NCI-H1092 (cell line): Measurements from ENCODE around the gene SLC35G3.
"Not testable (repeated sequence)": the region's sequence is repeated elsewhere in the genome, so short reads cannot be mapped to it uniquely, and the experiment has no call there.

Source experiments
- DNase-seq: peaks from one replicate; lab custom pipeline; 2025; lab: John Stamatoyannopoulos, UW

The SLC35G3 gene

GRCh38 chr17:35194001-35194400 is at the start of gene SLC35G3:
TSS of gene SLC35G3 (minus strand) at chr17:35194393. CDS start at chr17:35194307, 86 bp downstream.
- not testable (repeated sequence) for DNase-seq

DNA sequence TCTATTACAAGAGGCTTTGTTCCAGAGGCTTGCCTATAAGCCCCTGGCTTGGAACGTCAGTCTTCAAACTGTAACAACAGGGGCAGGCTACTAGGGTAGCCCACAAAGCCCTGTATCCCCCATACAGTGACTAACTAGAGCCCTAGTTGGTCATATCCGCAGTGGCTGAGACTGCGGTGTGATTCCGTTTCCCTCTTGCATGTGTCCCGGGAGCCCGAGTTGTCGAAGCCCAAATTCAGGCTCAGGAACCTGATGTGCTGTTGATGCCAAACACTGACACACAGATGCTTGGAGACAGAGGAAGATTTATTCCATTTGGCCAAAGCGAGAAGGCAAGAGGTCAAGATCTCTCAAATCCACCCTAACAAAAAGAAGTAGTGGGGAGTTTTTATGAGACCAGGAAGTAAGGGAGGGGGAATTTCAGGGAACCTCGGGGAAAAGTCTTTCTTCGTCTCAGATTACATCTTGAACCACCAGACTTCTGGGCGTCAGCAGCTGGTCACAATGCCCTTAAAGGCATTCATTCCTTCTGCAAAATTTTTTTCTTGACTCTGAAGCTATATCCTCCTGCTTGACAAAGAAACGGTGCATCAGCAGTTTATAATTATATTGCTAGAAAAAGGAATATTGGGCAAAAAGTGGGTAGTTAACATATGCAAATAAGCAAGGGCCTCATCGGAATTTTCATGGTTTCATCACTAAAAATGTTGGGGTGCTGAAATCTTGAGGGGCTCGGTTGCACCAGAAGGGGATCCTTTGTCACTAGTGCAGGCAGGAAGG is 49.6 kb upstream of the SLC35G3 start:
- DNase-seq = no peak

DNA sequence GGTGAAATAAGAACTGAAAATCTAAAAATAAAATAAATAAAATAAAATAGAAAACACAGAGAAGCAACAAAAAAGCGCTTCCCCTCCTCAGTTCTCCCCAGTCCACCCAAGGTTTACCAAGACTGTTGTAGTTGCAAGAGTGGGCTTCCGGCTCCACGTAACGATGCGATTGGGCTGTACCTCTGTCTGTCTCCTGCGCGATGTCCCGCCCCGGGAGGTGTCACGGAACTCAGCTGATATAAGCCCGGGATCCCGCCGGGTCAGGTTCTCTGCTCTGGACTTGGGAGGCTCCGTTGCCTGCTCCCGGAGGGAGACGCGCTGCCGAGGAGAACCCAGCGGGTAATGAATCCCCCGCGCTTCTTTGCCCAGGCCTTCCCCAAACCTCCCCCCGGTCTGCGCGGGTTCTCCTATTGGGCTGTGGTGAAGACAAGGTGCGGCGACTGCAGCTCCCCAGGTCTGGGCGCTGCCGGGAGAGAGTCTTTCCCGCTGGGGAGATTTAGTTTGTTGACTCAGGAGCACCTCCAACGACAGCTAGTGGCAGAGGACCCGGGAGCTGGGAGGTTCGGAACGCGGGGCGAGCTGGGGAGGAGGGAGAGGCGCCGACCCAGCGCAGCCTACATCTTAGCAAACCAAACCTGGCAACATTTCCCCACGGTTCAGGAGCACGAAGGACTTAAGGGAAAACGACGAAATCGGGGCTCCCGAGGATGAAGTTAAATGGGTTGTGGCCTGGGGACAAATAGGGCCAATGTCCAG is 48.8 kb upstream of the SLC35G3 start, which contains the start of gene SLFN5:
Gene SLFN5, plus strand, starts transcription at position 268 of the 756 bp plus-strand sequence. CDS start 15,619 bp downstream, outside the sequence.
- peak; percentile 32 for DNase-seq

- DNase-seq = peak; percentile 9
Observed at GRCh38 chr17:35242158-35242804, 48.1 kb upstream of the SLC35G3 start.

DNA sequence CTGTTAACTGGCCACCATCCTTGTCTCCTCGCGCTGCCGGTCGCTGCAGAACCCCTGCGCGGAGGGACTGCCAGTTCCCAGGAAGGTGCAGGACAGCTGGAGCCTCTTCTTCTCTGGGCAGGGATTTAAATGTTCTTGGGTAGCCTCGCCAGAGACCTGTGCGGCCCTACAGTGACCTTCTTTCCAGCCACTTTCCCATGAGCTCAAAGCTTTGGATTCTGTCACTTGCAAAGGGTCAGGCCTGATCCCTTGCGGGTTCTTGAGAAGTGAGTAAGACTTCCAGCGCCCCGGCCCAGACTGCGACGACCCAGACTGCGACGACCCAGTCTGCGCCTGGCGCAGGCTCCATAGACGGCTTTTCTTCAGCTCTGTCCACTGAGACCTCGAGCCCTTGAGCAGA is 47.3 kb upstream of the SLC35G3 start:
- DNase-seq = no peak

GRCh38 chr17:35240861-35241260 is 46.7 kb upstream of the SLC35G3 start:
- DNase-seq = no peak

GRCh38 chr17:35239823-35240222 is 45.6 kb upstream of the SLC35G3 start:
- no peak for DNase-seq

DNA sequence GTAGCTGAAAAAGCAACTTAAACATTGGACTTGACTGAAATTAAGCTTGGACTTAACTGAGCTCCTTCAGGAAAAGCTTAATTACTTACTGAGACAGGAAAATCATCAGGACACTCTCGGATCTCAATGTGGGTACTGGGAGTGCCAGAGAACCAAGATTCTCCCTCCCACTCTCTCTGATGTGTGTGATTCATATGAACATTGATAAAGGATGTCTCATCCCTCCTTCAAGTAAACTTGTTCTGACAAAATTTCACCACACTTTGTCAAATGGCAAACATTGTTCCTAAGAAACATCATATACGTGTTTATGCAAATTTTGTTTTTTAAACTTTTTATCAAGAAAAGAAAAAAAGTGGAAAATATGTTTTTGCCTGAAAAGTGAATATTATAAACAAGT is 44.6 kb upstream of the SLC35G3 start:
- no peak for DNase-seq

- no peak for DNase-seq
Observed at GRCh38 chr17:35236821-35237220, 42.6 kb upstream of the SLC35G3 start.

- DNase-seq = no peak
Observed at GRCh38 chr17:35235917-35236316, 41.7 kb upstream of the SLC35G3 start.

DNA sequence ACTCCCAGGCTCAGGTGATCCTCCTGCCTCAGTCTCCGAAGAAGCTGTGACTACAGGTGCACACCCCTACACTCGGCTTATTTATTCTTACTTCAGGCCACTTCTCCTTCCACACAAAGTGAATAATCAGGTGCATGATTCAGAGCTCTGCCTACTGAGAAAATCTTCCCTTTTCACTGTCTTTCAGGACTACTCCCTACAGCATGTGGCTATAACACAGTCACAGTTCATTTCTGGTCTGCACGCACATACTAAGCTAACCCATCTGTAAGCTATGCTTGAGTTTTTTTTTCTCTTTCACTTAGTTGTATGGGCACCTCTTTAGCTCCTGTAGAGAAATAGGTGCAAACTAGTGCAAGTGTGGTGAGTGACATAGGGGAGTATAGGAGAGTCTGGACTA is 41.1 kb upstream of the SLC35G3 start:
- no peak for DNase-seq

DNA sequence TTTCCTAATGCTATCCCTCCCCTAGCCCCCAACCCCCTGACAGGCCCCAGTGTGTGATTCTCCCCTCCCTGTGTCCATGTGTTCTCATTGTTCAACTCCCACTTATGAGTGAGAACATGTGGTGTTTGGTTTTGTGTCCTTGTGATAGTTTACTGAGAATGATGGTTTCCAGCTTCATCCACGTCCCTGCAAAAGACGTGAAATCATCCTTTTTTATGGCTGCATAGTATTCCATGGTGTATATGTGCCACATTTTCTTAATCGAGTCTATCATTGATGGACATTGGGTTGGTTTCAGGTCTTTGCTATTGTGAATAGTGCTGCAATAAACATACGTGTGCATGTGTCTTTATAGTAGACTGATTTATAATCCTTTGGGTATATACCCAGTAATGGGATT is 40.1 kb upstream of the SLC35G3 start:
- not testable (repeated sequence) for DNase-seq

GRCh38 chr17:35229638-35230037 is 35.4 kb upstream of the SLC35G3 start:
- no peak for DNase-seq

DNA sequence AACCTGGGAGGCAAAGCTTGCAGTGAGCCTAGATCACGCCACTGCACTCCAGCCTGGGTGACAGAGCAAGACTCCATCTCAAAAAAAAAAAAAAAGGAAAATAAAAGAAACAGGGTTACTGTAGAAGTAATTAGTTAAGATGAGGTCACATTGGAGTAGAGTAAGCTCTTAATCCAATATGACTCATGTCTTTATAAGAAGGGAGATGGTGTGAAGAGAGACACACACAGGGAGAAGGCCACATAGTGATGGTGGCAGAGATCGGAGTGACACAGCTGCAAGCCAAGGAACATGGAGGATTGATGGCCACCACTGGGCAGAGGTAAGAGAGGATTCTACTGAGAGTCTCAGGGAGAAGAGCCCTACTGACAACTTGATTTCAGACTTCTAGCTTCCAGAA is 33.4 kb upstream of the SLC35G3 start:
- DNase-seq = no peak

- no peak for DNase-seq
Observed at GRCh38 chr17:35224436-35224835, 30.2 kb upstream of the SLC35G3 start.

DNA sequence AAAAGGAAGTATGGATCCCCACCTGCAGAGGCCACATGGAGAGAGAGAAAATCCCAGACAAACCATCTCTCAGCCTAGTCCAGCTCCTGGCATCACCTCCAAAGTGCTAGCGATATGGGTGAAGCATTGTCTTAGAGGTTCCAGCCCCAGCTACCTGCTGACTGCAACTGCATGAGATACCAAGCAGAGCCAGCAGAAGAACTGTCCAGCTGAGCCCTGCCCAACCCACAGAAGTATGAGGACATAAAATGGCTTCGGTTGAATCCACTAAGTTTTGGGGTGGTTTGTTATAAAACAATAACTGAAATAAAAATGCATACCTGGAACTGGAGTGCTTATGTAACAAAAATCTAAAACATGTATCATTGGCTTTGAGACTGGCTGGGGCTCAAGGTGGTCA is 28.3 kb upstream of the SLC35G3 start:
- no peak for DNase-seq

DNA sequence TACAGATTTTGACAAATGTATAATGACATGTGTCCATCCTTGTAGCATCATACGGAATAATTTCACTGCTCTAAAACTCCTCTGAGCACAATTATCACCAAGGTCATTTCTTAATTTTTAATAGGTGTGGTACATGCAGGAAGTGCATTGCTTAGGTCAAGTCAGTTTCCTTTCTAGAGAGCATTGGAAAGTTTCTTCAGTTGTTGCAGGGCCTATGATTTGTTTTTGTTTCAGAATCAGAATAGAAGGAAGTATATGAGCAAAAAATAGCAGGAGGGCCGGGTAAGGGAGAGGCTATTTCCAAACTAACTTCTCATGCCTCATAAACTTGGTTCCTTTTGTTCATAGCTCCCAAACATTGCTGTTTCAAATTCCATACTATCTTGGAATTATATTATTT is 24.7 kb upstream of the SLC35G3 start:
- no peak for DNase-seq

- no peak for DNase-seq
Observed at GRCh38 chr17:35217107-35217506, 22.9 kb upstream of the SLC35G3 start.

- DNase-seq = no peak
Observed at GRCh38 chr17:35214631-35215273, 20.6 kb upstream of the SLC35G3 start.

DNA sequence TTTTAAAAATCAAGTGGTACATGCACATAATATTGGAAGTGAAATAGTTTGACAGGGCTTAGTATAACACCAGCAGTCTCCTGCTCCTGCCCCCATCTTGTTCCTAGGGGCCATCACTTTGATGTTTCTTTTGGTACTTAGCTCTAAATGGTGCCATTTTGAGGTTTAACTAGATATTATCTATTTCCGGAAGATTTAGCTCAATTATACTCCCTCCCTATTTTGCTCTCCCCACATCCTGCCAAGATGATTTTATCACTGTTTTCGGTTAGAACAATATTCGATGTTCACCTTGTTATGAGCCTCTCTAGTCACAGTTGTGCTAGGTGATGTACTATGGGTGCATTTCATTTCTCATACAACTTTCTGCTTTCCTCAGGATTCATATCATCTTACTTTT is 20.0 kb upstream of the SLC35G3 start:
- no peak for DNase-seq

GRCh38 chr17:35213412-35213940 is 19.3 kb upstream of the SLC35G3 start:
- DNase-seq = no peak

DNA sequence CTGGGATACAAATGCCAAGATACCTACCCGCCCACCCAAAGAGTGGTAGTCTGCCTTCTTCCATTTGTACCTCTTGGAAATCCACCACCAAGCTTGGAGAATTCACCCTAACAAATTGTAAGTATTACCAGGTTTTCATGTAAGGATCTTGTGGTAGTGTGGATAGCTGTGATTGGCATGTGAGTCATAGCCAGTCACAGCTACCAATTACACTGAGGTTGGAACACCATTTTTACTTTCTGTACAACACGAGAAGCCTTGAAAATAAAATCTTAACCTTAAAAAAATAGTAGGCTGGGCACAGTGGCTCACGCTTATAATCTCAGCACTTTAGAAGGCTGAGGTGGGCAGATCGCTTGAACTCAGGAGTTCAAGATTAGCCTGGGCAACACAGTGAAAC is 18.5 kb upstream of the SLC35G3 start:
- DNase-seq = no peak
